ENCODE measurements around the gene LRRC23. TPM values are rescaled to one million over a fixed set of nuclear protein-coding genes. Genes with fewer than 3 reads are reported as not detected.

The LRRC23 gene
- total RNA-seq, 4 donors from 2014 or later: 8.7 to 16.4 (median 13.0) TPM

DNA sequence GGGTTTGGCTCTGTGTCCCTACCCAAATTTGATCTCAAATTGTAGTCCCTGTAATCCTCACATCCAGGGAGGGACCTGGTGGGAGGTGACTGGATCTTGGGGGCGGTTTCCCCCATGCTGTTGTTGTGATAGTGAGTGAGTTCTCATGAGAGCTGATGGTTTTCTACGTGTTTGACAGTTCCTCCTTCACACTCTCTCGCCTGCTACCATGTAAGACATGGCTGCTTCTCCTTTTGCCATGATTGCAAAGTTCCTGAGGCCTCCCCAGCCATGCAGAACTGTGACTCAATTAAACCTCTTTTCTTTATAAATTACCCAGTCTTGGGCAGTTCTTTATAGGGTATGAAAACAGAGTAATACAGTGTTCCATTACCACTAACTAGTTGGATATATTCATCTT is 10.3 kb upstream of the LRRC23 start:
- Histone ChIP-seq H3K27ac (no peak overlapping the region), H3K4me3 (replicated peaks in 1 of 3) (no peak overlapping the region), H3K36me3 (no peaks in the 10 kb centered on the region), H3K4me1 (peaks cover 6 to 17% of the 10 kb centered on the region in 2 donors), H3K9me3 (no peaks in the 10 kb centered on the region), H3K27me3 (no peaks in the 10 kb centered on the region)
- TF ChIP-seq, protein P1, sequence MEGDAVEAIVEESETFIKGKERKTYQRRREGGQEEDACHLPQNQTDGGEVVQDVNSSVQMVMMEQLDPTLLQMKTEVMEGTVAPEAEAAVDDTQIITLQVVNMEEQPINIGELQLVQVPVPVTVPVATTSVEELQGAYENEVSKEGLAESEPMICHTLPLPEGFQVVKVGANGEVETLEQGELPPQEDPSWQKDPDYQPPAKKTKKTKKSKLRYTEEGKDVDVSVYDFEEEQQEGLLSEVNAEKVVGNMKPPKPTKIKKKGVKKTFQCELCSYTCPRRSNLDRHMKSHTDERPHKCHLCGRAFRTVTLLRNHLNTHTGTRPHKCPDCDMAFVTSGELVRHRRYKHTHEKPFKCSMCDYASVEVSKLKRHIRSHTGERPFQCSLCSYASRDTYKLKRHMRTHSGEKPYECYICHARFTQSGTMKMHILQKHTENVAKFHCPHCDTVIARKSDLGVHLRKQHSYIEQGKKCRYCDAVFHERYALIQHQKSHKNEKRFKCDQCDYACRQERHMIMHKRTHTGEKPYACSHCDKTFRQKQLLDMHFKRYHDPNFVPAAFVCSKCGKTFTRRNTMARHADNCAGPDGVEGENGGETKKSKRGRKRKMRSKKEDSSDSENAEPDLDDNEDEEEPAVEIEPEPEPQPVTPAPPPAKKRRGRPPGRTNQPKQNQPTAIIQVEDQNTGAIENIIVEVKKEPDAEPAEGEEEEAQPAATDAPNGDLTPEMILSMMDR (IDR thresholded peaks at IDR 0.05): no peak
- no peak for TF ChIP-seq POLR2A (IDR thresholded peaks at IDR 0.05)
- intact Hi-C loops (cut with DNase I): no loop called here
- WGBS, 2 donors: 84 to 85% methylated on average over 3 of the region's 3 CpGs
- no peak for DNase-seq

DNA sequence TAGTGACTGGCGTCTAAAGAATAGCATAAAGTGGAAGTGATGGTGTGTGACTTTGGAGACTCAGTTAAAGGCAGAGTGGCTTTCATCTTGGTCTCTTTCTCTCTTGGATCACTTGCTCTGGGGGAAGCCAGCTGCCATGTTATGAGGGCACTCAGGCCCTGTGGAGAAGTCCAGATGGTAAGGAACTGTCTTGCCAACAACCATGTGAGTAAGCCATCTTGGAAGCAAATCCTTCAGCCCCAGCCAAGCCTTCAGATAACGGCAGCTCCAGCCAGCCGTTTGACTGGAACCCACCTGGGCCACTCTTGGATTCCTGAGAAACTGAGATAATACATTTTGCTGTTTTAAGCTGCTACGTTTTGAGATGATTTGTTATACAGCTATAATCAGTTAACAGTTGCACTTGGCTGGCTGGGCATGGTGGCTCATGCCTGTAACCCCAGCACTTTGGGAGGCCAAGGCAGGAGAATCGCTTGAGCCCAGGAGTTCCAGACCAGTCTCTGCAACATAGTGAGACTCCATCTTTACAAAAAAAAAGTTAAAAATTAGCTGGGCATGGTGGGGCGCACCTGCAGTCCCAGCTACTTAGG is 7.7 kb upstream of the LRRC23 start:
- Histone ChIP-seq H3K36me3 (no peaks in the 10 kb centered on the region), H3K4me3 (replicated peaks in 1 of 3) (no peak overlapping the region), H3K4me1 (peaks cover 9 to 15% of the 10 kb centered on the region in 2 donors), H3K9me3 (no peaks in the 10 kb centered on the region), H3K27ac (no peak overlapping the region), H3K27me3 (no peaks in the 10 kb centered on the region)
- WGBS, 2 donors: 77 to 82% methylated on average over 5 to 6 of the region's 6 CpGs
- TF ChIP-seq, protein P1 (IDR thresholded peaks at IDR 0.05): no peak
- TF ChIP-seq POLR2A (IDR thresholded peaks at IDR 0.05): no peak
- intact Hi-C loops (cut with DNase I): no loop called here
- no peak for DNase-seq

DNA sequence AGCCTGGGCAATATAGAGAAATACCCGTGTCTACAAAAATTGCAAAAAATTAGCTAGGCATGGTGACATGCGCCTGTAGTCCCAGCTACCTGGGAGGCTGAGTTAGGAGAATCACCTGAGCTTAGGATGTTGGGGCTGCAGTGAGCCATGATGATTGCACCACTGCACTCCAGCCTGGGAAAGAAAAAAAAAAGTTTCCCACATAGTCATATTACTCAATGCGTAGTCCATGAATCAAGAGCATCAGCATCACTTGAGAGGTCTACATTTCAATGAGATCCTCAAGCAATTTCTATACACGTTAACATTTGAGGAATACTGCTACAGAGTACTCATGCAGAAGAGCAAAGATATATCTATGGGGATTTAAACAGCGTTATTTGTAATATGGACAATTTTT is 5.2 kb upstream of the LRRC23 start:
- H3K27ac ChIP-seq: no peak overlapping the region
- intact Hi-C loops (cut with DNase I): no loop called here
- WGBS, 2 donors: 69 to 75% methylated on average over 5 of the region's 5 CpGs

DNA sequence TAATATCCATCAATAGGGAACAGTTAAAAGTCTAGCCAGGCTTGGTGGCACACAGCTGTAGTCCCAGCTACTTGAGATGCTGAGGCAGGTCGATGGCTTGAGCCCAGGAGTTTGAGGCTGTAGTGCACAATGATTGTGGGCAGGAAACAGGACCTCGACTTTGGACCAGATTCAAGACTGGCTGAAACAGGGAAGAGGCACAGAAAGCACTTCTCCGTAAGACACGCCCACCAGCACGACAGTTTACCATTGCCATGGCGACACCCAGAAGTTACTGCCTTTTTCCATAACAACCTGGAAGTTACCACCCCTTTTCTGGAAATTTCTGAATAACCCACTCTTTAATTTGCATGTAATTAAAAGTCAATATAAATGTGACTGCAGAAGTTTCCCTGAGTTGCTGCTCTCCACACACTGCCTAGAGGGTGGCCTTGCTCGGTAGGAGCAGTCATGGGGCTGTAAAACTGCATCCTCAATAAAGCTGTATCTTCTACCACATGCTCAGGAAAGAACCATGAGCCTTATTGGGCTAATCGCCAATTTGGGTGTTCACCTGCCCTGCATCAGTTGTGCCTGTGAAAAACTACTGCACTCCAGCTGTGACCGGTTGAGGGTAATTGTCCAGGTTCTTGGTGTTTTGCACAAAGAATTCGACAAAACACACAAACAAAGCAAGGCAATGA is 4.6 kb upstream of the LRRC23 start:
- peaks cover 15 to 19% of the 10 kb centered on the region in 2 donors for H3K4me1 ChIP-seq
- H3K9me3 ChIP-seq: no peaks in the 10 kb centered on the region
- WGBS, 2 donors: 48 to 56% methylated on average over 10 of the region's 10 CpGs
- intact Hi-C loops (cut with DNase I): no loop called here
- no peak for TF ChIP-seq POLR2A (IDR thresholded peaks at IDR 0.05)
- TF ChIP-seq, protein P1 (IDR thresholded peaks at IDR 0.05): no peak
- no peaks in the 10 kb centered on the region for H3K27me3 ChIP-seq
- peak; percentile 62 to 68 for DNase-seq
- H3K36me3 ChIP-seq: no peaks in the 10 kb centered on the region
- H3K27ac ChIP-seq: peak overlapping the region in 1 of 3 donors; percentile 2
- no peak overlapping the region for H3K4me3 ChIP-seq (replicated peaks in 1 of 3)

More for the DNA sequence above, 5.2 kb upstream of the LRRC23 start:
- no peak for DNase-seq
- H3K36me3 ChIP-seq: no peaks in the 10 kb centered on the region
- H3K9me3 ChIP-seq: no peaks in the 10 kb centered on the region
- TF ChIP-seq, protein P1 (IDR thresholded peaks at IDR 0.05): no peak
- no peak for TF ChIP-seq POLR2A (IDR thresholded peaks at IDR 0.05)
- no peaks in the 10 kb centered on the region for H3K27me3 ChIP-seq
- H3K4me1 ChIP-seq: peaks cover 13 to 17% of the 10 kb centered on the region in 2 donors
- no peak overlapping the region for H3K4me3 ChIP-seq (replicated peaks in 1 of 3)

DNA sequence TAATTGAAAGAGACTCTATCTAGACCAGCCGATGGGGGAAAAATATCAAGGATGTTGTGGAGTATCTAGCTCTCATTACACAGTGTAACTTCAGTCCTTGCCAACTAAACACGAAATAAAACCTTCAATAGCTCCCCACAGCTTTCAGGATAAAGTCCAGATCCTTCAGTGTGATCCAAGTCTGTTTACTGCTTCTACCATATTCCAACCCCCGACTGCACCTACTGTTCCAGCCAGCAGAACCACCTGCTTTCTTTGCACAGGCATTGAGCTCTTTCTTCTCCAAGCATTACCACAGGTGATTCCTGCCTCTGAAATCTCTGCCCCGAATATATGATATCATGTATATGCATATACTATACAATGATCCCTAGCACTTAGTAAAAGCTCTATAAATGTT is 2.2 kb upstream of the LRRC23 start:
- H3K27me3 ChIP-seq: no peaks in the 10 kb centered on the region
- H3K9me3 ChIP-seq: no peaks in the 10 kb centered on the region
- no peak for DNase-seq
- H3K4me3 ChIP-seq (replicated peaks in 1 of 3): no peak overlapping the region
- intact Hi-C loops (cut with DNase I): no loop called here
- WGBS, 2 donors: 86 to 87% methylated on average over 4 of the region's 4 CpGs
- peaks cover 18 to 23% of the 10 kb centered on the region in 2 donors for H3K4me1 ChIP-seq
- H3K27ac ChIP-seq: no peak overlapping the region
- H3K36me3 ChIP-seq: no peaks in the 10 kb centered on the region
- TF ChIP-seq, protein P1 (IDR thresholded peaks at IDR 0.05): no peak
- no peak for TF ChIP-seq POLR2A (IDR thresholded peaks at IDR 0.05)

Data from thyroid gland (tissue), 4 donors.